C4-2B (cell line): ENCODE data around the gene FAM234B.
"Not testable (repeated sequence)": the region's sequence is repeated elsewhere in the genome, so short reads cannot be mapped to it uniquely, and the experiment has no call there.

Experiments used
- H3K27ac ChIP-seq: fragments of 450-650 bp; 2 replicates; pipeline ENCODE4 v1.5.1; 2017
- ZFX ChIP-seq: fragments of 450-650 bp; IDR thresholded peaks from 2 replicates; pipeline ENCODE4 v1.6.1; 2017
- TF ChIP-seq, protein P1 (sequence below): fragments of 450-650 bp; conservative IDR thresholded peaks from 2 replicates; pipeline ENCODE4 v1.5.1; 2017; ENCODE audit warnings: mild to moderate bottlenecking

The FAM234B gene

DNA sequence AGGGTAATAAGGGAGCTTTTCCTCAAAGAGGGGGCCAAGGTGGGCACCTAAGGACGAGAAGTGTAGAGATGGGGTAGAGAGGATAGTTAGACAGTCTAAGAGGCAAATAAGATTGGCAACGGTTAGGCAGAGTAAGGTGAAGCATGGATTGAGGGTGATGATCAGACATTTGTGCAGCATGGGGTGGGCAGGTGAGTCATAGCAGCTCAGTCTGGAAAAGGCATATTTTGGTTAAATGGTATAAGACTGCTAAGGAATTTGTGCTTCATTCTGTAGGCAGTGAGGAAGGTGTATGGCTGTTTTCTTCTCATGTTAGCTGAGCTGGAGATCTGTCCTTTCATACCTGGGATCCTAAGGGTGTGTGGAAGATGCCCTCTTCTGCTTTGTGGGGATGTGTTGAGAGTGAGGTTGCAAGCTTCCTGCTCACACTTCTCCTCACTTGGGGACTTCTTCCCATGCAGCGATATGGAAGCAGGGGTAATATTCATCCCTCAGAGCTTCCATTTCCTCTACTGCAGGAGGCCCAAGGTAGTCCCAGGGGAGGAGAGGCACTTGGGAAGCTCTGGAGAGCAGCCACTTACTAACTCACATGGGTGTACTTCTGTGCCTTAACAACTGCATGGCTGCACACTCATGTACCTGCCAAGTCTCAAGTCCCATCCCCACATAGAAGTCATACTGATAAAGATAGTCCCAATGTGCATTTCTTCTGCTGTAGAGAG, 30.4 kb downstream of the FAM234B start:
- H3K27ac ChIP-seq = no peak overlapping the region
- TF ChIP-seq, protein P1, sequence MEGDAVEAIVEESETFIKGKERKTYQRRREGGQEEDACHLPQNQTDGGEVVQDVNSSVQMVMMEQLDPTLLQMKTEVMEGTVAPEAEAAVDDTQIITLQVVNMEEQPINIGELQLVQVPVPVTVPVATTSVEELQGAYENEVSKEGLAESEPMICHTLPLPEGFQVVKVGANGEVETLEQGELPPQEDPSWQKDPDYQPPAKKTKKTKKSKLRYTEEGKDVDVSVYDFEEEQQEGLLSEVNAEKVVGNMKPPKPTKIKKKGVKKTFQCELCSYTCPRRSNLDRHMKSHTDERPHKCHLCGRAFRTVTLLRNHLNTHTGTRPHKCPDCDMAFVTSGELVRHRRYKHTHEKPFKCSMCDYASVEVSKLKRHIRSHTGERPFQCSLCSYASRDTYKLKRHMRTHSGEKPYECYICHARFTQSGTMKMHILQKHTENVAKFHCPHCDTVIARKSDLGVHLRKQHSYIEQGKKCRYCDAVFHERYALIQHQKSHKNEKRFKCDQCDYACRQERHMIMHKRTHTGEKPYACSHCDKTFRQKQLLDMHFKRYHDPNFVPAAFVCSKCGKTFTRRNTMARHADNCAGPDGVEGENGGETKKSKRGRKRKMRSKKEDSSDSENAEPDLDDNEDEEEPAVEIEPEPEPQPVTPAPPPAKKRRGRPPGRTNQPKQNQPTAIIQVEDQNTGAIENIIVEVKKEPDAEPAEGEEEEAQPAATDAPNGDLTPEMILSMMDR = no peak
- no peak for TF ChIP-seq ZFX

DNA sequence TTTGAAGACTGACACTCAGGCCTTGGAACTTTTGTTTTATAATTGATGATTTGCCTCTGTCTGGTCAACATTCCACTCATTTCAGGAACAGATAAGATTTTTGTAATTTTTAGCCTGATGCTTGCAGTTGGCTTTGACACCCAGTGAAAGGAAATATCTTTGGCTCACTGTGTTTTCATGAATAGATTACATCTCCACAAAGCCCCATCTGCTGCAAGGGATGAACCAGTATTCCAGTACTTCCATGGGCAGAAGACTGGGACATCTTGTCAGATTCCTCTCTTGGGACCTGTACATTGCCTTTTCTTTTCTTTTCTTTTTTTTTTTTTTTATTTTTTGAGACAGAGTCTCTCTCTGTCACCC, 30.9 kb downstream of the FAM234B start:
- TF ChIP-seq, protein P1 = no peak
- TF ChIP-seq ZFX = no peak
- H3K27ac ChIP-seq = no peak overlapping the region

DNA sequence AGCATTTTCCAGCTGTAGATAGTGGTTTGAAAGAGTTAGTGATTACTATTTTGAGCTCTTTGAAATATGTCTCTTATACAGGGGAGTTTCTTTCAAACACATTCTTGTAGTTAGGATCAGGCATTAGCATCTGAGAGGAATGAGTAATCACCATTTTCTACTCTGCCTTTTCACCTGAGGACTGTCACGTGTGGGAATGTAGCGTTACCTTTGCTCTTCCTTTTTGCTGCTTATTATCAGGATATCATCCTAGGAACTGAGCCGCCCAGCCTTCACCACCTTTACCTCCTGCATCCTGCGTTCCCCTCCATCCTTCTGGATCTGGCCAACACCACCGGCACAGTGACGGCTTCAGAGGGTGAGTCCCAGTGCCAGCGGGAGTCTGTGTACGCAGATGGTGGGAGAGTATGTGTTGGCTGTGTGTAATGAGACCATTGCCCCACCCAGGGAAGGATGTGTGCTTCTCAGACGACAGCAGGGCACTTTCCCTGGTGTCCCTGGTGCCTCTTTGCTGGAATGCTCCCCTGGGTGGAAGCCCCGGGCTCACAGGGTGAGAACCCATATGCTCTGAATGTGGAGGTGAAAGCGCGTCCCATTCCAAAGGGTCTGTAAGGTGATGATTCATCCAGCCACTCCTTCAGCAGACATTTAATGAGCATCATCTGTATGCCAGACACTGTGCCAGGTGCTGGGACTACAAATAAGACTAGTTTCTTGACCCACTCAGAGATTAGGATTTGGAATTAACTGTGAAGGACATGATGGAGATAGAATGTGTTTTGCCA, 31.8 kb downstream of the FAM234B start:
- H3K27ac ChIP-seq = no peak overlapping the region
- TF ChIP-seq ZFX = no peak
- TF ChIP-seq, protein P1 = no peak

DNA sequence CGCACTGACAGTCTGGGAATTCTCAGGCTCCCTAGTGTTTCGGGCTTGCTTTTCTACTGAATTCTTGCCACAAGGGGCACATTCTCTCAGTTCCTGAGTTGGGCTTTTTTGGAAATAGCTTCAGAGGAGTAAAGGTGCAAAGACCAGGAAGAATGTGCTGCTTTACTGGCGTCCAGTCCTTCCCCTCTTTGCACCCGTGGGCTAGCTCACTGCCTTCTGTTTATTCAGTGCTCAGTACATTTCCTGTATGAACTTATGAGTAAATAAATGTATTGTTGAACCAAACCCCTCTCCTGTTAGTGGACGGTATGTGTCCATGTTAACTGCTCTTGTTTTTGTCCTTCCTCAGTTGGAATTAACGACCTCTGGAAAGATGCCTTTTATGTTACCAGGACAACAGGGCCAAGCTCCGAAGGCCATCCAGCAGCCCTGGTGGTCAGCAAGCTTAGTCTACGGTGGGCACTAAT, 35.3 kb downstream of the FAM234B start:
- no peak for TF ChIP-seq ZFX
- TF ChIP-seq, protein P1 = peak; percentile 54
- H3K27ac ChIP-seq = peak overlapping the region; percentile 42

DNA sequence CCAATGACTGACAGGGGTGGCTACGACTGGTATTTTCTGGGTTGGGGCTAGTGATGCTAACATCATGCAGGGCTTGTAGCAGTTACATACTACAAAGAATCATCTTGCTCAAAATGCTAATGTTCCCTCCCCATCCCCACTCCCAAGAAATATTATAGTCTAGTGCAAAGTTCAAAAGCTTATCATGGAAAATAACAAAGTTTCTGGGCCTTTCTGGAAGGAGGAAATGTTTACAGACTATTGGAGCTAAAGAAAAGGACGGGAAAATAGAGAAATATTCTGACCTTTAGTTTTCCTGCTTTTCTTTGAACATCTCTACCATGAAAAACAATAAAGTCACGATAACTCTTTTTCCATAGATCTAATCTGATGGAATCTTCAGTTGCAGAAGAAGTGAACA, 36.1 kb downstream of the FAM234B start:
- no peak overlapping the region for H3K27ac ChIP-seq
- TF ChIP-seq, protein P1 = no peak
- TF ChIP-seq ZFX = no peak

DNA sequence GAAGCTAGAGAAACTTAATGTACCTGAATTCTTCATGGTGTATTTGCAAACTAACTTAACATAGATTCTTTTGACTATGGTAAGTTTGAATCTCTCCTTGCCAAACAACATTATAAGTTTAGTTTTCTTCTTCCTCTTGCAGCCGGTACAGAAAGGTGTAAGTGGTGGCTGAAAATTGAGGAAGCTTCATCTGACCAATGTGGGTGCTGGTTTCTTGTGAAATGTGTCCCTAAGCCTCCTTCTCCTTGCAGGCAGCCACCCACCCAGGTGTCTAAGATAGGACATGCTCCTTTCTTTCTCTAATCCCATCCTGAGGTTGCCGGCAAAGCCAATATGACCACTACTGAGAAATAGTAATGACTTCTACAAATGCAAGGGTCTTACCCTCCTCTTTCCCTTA, 38.7 kb downstream of the FAM234B start:
- TF ChIP-seq ZFX = no peak
- TF ChIP-seq, protein P1 = no peak
- H3K27ac ChIP-seq = no peak overlapping the region

DNA sequence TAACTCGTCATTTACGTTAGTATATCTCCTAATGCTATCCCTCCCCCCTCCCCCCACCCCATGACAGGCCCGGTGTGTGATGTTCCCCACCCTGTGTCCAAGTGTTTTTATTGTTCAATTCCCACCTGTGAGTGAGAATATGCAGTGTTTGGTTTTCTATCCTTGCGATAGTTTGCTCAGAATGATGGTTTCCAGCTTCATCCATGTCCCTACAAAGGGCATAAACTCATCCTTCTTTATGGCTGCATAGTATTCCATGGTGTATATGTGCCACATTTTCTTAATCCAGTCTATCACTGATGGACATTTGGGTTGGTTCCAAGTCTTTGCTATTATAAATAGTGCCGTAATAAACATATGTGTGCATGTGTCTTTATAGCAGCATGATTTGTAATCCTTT, 39.5 kb downstream of the FAM234B start:
- not testable (repeated sequence) for H3K27ac ChIP-seq
